Upper lobe of right lung (tissue), 1 donor: ENCODE data around the gene DTNB. TPM values are rescaled to one million over a fixed set of nuclear protein-coding genes. Genes with fewer than 3 reads are reported as not detected.

Experiments
- ATAC-seq: fragments of 200-7000 bp; cut with Tn5 transposase; one replicate; pipeline ENCODE4 v1.9.1; 2020; ENCODE audit warnings: mild to moderate bottlenecking, moderate library complexity
- DNase-seq: peaks from one replicate; pipeline ENCODE4 v3.0.0-alpha.2; 2020
- H3K27ac ChIP-seq: fragments of 200-600 bp; one replicate; pipeline ENCODE4 v1.8.0; 2022
- H3K27me3 ChIP-seq: fragments of 200-600 bp; one replicate; pipeline ENCODE4 v1.8.0; 2022; ENCODE audit warnings: mild to moderate bottlenecking
- H3K36me3 ChIP-seq: fragments of 200-600 bp; one replicate; pipeline ENCODE4 v1.8.0; 2022
- H3K4me1 ChIP-seq: fragments of 200-600 bp; one replicate; pipeline ENCODE4 v1.8.0; 2022
- H3K4me3 ChIP-seq: fragments of 200-600 bp; one replicate; pipeline ENCODE4 v1.8.0; 2022; ENCODE audit warnings: mild to moderate bottlenecking
- H3K9me3 ChIP-seq: fragments of 200-600 bp; one replicate; pipeline ENCODE4 v1.8.0; 2022
- CTCF ChIP-seq: fragments of 200-600 bp; IDR thresholded peaks from one replicate; pipeline ENCODE4 v1.8.0; 2022; ENCODE audit warnings: antibody characterized with exemption
- intact Hi-C: fragments of 100-400 bp; cut with DNase I; formaldehyde crosslinking; loops from one replicate; pipeline ENCODE4 v1.11.0; 2022
- total RNA-seq: library from RNA; stranded (reverse); fragmentation: NEBNext Ultra II Directional; extraction: Animal tissue kit (Norgen Biotek cat#: 25700); gene quantifications from one replicate; pipeline ENCODE4 v1.2.1, GENCODE V29; 2021
- donor health status: DM: no; HTN: yes; CAD: no; lungs with severe emphysema.

Gene DTNB
- total RNA-seq, 1 donor from 2014 or later, result 18.1 TPM

DNA sequence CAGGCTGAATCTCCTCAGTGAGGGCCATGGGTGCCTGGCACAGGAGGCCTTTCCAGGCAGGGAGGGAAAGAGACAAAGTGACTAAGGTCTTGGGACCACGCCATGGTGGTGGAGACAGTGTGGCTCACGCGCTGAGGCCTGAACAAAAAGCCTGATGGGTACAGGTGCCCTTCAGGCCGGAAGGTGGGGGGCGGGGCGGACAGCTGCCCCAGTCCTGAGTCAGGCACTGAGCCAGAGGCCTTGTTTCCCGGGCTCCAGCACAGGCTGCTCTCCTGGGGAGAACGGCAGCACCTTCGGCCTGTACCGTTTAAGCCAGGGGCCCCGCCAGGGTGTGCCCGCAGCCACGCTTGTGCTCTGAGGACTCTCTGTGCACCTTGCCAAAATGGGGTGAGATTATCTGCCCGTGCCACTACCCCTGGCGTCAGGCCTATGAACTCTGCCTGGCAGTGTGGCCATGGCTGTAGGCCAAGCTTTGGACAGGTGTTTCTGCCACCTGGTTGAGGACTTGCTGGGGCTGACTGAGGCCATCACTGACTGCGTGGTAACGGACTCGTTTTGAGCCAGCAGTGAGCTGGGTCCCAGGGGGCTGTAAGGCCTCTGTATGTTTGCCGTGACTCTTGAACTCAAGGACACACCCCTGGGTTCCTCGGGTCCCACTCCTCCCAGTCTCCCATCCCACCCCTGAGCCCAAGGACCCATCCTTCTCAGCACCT, 300.0 kb downstream of the DTNB start:
- Histone ChIP-seq H3K27me3 (no peaks in the 10 kb centered on the region), H3K27ac (no peak overlapping the region), H3K9me3 (no peaks in the 10 kb centered on the region), H3K4me1 (peaks cover 15% of the 10 kb centered on the region), H3K36me3 (no peaks in the 10 kb centered on the region), H3K4me3 (no peak overlapping the region)
- peak; percentile 53 for ATAC-seq
- DNase-seq, result peak; percentile 83
- intact Hi-C loops, result no loop called here
- TF ChIP-seq CTCF, result no peak

DNA sequence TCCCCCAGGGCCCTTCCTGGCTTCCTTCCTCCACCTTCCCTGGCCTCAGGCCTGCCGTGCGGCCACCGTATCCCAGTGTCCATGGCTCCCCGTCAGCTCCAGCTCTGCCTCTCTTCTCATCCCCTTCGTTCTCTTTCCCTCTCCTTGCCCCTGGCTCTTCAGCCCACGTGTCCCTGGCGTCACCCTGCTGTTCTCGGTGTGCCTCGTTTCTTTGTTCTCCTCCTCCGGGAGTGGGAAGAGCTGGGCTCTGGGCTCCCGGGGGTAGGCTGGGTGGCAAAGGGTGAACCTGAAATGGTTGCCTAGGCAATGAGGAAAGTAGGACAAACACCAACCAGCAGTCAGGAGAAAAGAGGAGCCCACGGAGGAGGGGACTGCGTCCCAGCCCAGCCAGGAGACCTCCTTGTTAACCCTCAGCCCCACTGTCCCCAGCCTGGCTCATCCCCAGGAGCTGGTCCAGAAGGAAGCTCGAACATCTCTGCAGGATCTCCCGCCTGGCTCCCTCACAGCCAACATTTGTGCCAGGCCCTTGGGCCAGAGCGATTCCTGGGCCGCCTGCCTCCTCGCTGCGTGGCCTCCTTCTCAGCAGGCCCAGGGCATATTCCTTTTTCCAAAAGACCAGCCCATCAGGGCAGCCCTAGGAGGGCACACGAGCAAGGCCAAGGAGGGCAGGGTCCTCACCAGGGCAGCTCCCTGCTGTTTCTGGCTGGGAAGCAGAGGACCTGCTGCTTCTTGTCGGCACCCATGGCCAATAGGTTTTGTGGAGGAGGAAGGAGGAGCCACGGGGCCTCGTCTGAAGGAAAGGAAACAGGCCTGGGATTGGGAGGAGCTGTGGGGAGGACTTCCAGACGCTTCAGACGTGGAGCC, 300.7 kb downstream of the DTNB start:
- Histone ChIP-seq H3K36me3 (no peaks in the 10 kb centered on the region), H3K27me3 (no peaks in the 10 kb centered on the region), H3K9me3 (no peaks in the 10 kb centered on the region), H3K4me1 (peaks cover 12% of the 10 kb centered on the region), H3K4me3 (no peak overlapping the region), H3K27ac (no peak overlapping the region)
- DNase-seq (peak; percentile 61), ATAC-seq (no peak)
- intact Hi-C loops, result no loop called here
- no peak for TF ChIP-seq CTCF

DNA sequence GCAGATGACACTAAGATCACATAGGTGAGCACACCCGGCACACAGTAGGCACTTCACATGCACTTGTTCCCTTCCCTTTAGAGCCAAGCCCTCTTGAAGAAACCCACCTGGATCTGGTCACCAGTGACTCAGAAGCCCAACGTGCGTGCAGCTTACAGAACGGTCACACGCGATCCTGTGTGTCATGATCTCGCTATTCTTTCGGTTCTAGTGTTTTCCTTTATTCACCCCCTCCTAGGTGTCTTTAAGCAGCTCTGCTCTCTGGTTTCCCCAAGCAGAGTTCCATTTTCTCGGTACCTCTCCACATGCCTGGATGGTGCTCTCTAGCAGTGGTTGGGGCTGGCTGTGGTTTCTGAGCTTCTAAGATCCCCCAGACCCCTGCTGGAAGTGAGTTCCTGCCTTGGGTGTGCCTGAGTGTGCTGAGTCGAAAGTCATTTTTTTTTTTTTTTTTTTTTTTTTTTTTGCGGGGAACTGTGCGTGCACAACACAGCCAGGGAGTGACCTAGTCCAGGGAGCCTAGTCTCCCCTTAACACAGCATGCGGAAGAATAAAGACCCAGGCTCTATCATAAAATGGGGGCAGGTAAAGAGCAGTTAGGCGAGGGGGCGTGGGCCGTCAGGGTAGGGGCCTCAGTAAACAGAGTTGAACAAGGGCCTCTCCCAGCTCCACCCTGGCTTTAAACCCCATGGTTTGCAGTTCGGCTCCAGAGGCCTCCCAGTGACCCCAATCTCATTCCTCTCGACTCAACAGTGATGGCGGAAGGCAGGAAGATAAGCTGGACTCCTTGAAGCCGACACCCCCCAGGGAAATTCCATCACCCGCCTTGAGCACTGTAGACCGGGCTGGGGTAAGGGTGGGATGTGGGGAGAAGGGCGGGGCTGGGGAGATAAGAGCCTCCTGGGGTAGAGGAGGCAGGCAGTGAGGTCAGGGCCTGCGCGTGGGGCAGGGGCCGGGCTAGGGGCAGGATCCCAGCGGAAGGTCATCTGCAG, 301.8 kb downstream of the DTNB start:
- Histone ChIP-seq H3K9me3 (no peaks in the 10 kb centered on the region), H3K4me1 (peaks cover 4% of the 10 kb centered on the region), H3K4me3 (no peak overlapping the region), H3K27me3 (no peaks in the 10 kb centered on the region), H3K36me3 (no peaks in the 10 kb centered on the region), H3K27ac (no peak overlapping the region)
- ATAC-seq (no peak), DNase-seq (peak; percentile 53)
- no peak for TF ChIP-seq CTCF
- intact Hi-C loops, result no loop called here

GRCh38 chr2:25369876-25370275, 303.5 kb downstream of the DTNB start:
- no peaks in the 10 kb centered on the region for H3K27me3 ChIP-seq
- H3K9me3 ChIP-seq, result no peaks in the 10 kb centered on the region
- intact Hi-C loops, result no loop called here
- ATAC-seq, result no peak
- H3K36me3 ChIP-seq, result no peaks in the 10 kb centered on the region
- no peak overlapping the region for H3K27ac ChIP-seq
- H3K4me3 ChIP-seq, result no peak overlapping the region
- no peak for TF ChIP-seq CTCF
- H3K4me1 ChIP-seq, result no peaks in the 10 kb centered on the region
- peak; percentile 17 for DNase-seq

GRCh38 chr2:25369439-25369838, 303.9 kb downstream of the DTNB start:
- DNase-seq (no peak), ATAC-seq (no peak)
- H3K4me3 ChIP-seq, result no peak overlapping the region
- H3K36me3 ChIP-seq, result no peaks in the 10 kb centered on the region
- H3K27ac ChIP-seq, result no peak overlapping the region
- H3K9me3 ChIP-seq, result no peaks in the 10 kb centered on the region
- no peaks in the 10 kb centered on the region for H3K27me3 ChIP-seq
- intact Hi-C loops, result no loop called here
- no peak for TF ChIP-seq CTCF
- no peaks in the 10 kb centered on the region for H3K4me1 ChIP-seq
